ENCODE measurements around the gene EXOC1.

DNA sequence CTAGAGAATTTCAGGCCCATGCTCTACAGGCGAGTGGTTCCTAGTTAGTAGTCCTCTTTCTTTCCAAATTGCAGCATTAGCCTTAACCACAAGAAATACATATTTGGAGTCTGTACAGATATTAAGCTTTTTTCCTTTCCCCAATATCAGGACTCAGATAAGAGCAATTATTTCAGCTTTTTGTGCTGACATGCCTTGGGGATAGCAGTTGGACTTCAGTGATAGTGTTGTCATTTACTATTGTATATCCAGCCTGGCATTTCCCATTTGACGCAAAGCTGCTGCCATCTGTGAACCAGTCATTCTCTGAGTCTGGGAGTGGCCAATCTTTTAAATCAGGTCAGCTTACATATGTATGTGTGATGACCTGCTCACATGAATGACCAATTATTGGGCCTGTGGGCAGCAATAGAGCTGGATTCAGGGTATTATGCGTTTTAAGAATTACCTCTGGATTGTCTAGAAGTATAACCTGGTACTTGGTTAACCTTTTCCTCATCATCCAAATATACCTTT is 88.5 kb downstream of the EXOC1 start:
- TF ChIP-seq CTCF (IDR thresholded peaks at IDR 0.05; ENCODE audit: low read depth, low read length, missing input control) (no peak), ZBTB33 (IDR thresholded peaks at IDR 0.05) (no peak), RAD21 (IDR thresholded peaks at IDR 0.05) (no peak), JUND (IDR thresholded peaks at IDR 0.05) (no peak), MAX (IDR thresholded peaks at IDR 0.05) (no peak), YY1 (IDR thresholded peaks at IDR 0.05) (no peak), ATF3 (IDR thresholded peaks at IDR 0.05) (no peak)
- TF ChIP-seq, protein P1, sequence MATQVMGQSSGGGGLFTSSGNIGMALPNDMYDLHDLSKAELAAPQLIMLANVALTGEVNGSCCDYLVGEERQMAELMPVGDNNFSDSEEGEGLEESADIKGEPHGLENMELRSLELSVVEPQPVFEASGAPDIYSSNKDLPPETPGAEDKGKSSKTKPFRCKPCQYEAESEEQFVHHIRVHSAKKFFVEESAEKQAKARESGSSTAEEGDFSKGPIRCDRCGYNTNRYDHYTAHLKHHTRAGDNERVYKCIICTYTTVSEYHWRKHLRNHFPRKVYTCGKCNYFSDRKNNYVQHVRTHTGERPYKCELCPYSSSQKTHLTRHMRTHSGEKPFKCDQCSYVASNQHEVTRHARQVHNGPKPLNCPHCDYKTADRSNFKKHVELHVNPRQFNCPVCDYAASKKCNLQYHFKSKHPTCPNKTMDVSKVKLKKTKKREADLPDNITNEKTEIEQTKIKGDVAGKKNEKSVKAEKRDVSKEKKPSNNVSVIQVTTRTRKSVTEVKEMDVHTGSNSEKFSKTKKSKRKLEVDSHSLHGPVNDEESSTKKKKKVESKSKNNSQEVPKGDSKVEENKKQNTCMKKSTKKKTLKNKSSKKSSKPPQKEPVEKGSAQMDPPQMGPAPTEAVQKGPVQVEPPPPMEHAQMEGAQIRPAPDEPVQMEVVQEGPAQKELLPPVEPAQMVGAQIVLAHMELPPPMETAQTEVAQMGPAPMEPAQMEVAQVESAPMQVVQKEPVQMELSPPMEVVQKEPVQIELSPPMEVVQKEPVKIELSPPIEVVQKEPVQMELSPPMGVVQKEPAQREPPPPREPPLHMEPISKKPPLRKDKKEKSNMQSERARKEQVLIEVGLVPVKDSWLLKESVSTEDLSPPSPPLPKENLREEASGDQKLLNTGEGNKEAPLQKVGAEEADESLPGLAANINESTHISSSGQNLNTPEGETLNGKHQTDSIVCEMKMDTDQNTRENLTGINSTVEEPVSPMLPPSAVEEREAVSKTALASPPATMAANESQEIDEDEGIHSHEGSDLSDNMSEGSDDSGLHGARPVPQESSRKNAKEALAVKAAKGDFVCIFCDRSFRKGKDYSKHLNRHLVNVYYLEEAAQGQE (IDR thresholded peaks at IDR 0.05), result no peak

Data from liver (tissue), 3 donors.